ENCODE data around the gene DKK2. TPM values are rescaled to one million over a fixed set of nuclear protein-coding genes. Genes with fewer than 3 reads are reported as not detected.

DKK2 gene
- total and polyA plus RNA-seq, 10 of the 15 experiments (the other 5 are each of a cell fraction or from before 2014, with no cell fraction given), result not detected

- DNase-seq (ENCODE audit: low read depth, low spot score) (no peak), ATAC-seq (no peak), FAIRE-seq (no peak)
- Histone ChIP-seq H3K27me3 (replicated peaks in 1 of 2; ENCODE audit: control insufficient read depth in 2 of 2, insufficient read depth in 2 of 2, low read length in 1 of 2) (no peaks in the 10 kb centered on the region), H3K4me1 (ENCODE audit: control insufficient read depth, insufficient read depth, low read length) (no peaks in the 10 kb centered on the region), H3K4me2 (ENCODE audit: control insufficient read depth, insufficient read depth) (no peak overlapping the region), H3K27ac (ENCODE audit: control insufficient read depth, insufficient read depth) (no peak overlapping the region), H3K79me2 (ENCODE audit: control insufficient read depth, insufficient read depth, low read length) (no peaks in the 10 kb centered on the region), H3K9ac (ENCODE audit: control insufficient read depth, insufficient read depth, low read length) (no peak overlapping the region), H3K4me3 (no peak overlapping the region), H3K36me3 (ENCODE audit: control insufficient read depth in 2 of 2, insufficient read depth in 2 of 2, low read length in 1 of 2) (no peaks in the 10 kb centered on the region), H4K20me1 (ENCODE audit: control insufficient read depth, insufficient read depth) (no peaks in the 10 kb centered on the region), H2AFZ (ENCODE audit: control insufficient read depth, low read depth, low read length) (no peak overlapping the region), H3K9me3 (replicated peaks; ENCODE audit: control insufficient read depth, insufficient read depth, low read length) (no peaks in the 10 kb centered on the region)
- BruUV-seq (replicated peaks), result no TSS peak
- WGBS (ENCODE audit: insufficient coverage, insufficient replicate concordance, low lambda C conversion rate, missing lambda C conversion rate), result 12% methylated on average over 4 of the region's 4 CpGs
- in situ Hi-C loops (cut with MboI), result no loop called here
- ChIA-PET RAD21 (ENCODE audit: unreplicated experiment) (no interaction called here), SMC1A (ENCODE audit: uncharacterized antibody, unreplicated experiment) (no interaction called here), POLR2A (no interaction called here), CTCF (no interaction called here)
- intact Hi-C loops (cut with micrococcal nuclease; ENCODE audit: unreplicated experiment), result no loop called here
- TF ChIP-seq IRF5 (IDR thresholded peaks at IDR 0.05; ENCODE audit: borderline replicate concordance) (no peak), ELK1 (IDR thresholded peaks at IDR 0.05; ENCODE audit: low read depth, low read length) (no peak), JUND (IDR thresholded peaks at IDR 0.05; ENCODE audit: low read depth, low read length) (no peak), NFYA (IDR thresholded peaks at IDR 0.05; ENCODE audit: borderline replicate concordance, low read depth, low read length) (no peak), CEBPB (IDR thresholded peaks at IDR 0.05; ENCODE audit: borderline replicate concordance in 1 of 2, low read depth in 2 of 2, low read length in 2 of 2) (no peak), ZNF207 (IDR thresholded peaks at IDR 0.05; ENCODE audit: borderline replicate concordance) (no peak), ASH2L (IDR thresholded peaks at IDR 0.05; ENCODE audit: borderline replicate concordance, low read depth) (no peak), HCFC1 (IDR thresholded peaks at IDR 0.05; ENCODE audit: low read length) (no peak), MYB (IDR thresholded peaks at IDR 0.05; ENCODE audit: borderline replicate concordance, low read depth, low read length) (no peak), NBN (IDR thresholded peaks at IDR 0.05) (no peak), PBX3 (IDR thresholded peaks at IDR 0.05; ENCODE audit: insufficient replicate concordance, low read depth, low read length) (no peak), ZNF622 (IDR thresholded peaks at IDR 0.05) (no peak), TARDBP (IDR thresholded peaks at IDR 0.05; ENCODE audit: borderline replicate concordance) (no peak), KDM1A (IDR thresholded peaks at IDR 0.05; ENCODE audit: borderline replicate concordance) (no peak), SMC3 (IDR thresholded peaks at IDR 0.05; ENCODE audit: borderline replicate concordance, low read length) (no peak)
These were observed 41.1 kb upstream of the DKK2 start for GRCh38 chr4:107077192-107077591.

Measured in GM12878 (cell line).